Stimulated activated CD4-positive, alpha-beta T cell treated with anti-CD3 and anti-CD28 coated beads, Interleukin-12 subunit alpha, Interleukin-12 subunit beta, amount 100 ng/mL, for 4 hours (primary cell): Measurements from ENCODE around the gene KRT74.
"Not testable (repeated sequence)": the region's sequence is repeated elsewhere in the genome, so short reads cannot be mapped to it uniquely, and the experiment has no call there.

Source experiments
- DNase-seq: peaks from one replicate; pipeline ENCODE4 v3.0.0-alpha.2; 2020

Gene KRT74

GRCh38 chr12:52601671-52602070 lies 28.0 kb upstream of the KRT74 start:
- no peak for DNase-seq

DNA sequence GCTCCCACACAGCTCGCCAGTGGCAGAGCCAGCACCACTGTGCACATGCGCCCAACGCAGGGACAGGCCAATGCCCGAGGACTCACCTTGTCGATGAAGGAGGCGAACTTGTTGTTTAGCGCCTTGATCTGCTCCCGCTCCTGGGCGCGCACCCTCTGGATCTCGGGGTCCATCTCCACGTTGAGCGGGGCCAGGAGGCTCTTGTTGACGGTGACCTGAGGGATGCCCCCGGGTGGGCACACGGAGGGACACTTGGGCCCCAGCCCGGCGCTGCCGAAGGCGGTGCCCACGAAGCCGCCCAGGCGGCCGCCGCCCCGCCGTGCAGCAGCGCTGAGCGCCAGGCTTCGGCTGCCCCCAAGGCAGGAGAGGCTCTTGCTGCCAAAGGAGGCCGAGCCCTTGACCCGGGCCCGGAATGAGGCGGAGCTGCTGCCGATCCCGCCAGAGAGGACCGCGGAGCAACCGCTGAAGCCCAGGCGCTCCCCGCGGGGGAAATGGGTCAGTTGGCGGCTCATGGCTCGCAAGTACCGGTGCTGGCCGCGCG lies 27.4 kb upstream of the KRT74 start, which contains the start of gene KRT72:
Gene KRT72, minus strand, starts transcription at position 523 of the 541 bp plus-strand sequence. Its CDS starts 11 bp downstream, at position 512.
- DNase-seq: no peak

DNA sequence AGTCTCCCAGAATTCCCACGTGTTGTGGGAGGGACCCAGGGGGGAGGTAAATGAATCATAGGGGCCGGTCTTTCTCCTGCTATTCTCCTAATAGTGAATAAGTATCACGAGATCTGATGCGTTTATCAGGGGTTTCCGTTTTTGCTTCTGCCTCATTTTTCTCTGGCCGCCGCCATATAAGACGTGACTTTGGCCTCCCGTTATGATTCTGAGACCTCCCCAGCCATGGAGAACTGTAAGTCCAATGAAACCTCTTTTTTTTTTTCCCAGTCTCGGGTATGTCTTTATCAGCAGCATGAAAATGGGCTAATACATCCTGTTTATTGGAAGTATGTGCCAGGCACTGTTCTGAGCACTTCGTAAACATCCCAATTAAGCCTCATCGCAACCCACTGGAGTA lies 26.8 kb upstream of the KRT74 start:
- DNase-seq: no peak

GRCh38 chr12:52600071-52600470 lies 26.4 kb upstream of the KRT74 start:
- no peak for DNase-seq

GRCh38 chr12:52598966-52599365 lies 25.3 kb upstream of the KRT74 start:
- no peak for DNase-seq

DNA sequence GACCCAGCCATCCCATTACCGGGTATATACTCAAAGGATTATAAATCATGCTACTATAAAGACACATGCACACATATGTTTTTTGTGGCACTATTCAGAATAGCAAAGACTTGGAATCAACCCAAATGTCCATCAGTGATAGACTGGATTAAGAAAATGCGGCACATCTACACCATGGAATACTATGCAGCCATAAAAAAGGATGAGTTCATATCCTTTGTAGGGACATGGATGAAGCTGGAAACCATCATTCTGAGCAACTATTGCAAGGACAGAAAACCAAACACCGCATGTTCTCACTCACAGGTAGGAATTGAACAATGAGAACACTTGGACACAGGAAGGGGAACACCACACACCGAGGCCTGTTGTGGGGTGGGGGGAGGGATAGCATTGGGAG lies 20.6 kb upstream of the KRT74 start:
- DNase-seq: not testable (repeated sequence)

GRCh38 chr12:52591521-52591920 lies 17.9 kb upstream of the KRT74 start:
- DNase-seq: no peak

- DNase-seq: no peak
Observed at GRCh38 chr12:52590021-52590420, 16.4 kb upstream of the KRT74 start.

- DNase-seq: no peak
Observed at GRCh38 chr12:52587563-52587962, 13.9 kb upstream of the KRT74 start.

GRCh38 chr12:52585946-52586345 lies 12.3 kb upstream of the KRT74 start:
- DNase-seq: peak; percentile 6

- DNase-seq: no peak
Observed at GRCh38 chr12:52585066-52585465, 11.4 kb upstream of the KRT74 start.

GRCh38 chr12:52584156-52584682 lies 10.6 kb upstream of the KRT74 start:
- DNase-seq: no peak

DNA sequence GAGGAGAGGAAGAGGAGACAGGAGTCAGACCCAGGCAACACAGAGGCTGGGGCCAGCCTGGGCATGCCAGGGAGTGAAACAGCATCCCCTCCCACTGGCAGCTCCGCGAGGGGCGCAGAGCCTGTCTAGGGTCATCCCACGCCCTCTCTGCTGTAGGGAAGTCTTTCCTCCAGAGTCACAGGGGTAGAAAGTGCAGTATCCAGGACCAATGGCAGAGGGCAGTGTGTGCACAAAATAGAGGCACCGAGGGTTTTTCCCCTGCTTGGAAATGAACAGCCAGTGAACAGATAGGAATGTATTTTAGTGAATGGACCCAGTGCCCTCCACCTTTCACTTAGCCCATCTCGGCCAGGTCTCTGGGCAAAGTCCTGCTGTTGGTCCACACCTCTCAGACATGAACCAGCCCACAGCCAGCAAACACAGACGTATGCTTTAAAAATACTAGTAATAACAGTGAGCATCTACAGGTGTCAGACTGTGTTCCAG lies 9.4 kb upstream of the KRT74 start:
- peak; percentile 57 for DNase-seq

- DNase-seq: no peak
Observed at GRCh38 chr12:52582486-52582885, 8.8 kb upstream of the KRT74 start.

- DNase-seq: no peak
Observed at GRCh38 chr12:52581481-52581880, 7.8 kb upstream of the KRT74 start.

DNA sequence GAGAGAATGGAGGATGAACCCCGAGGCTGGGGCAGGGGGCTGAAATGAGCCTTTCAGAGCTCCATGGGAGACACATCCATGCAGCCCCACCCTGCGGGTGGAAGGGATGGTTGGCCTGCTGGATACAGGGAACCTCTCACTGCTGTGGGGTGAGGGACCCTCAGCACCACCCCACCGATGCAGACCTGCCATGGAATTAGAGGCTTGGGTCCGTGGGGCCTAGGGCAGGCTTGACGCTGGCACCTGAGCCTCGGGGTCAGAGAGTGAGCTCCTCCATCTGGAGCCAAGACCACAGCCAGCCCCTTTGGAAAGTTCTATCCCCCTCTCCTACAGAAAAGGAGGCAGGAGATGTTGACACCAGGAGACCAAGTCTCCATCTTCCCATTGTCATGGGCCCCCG lies 7.4 kb upstream of the KRT74 start:
- no peak for DNase-seq

GRCh38 chr12:52580496-52580895 lies 6.9 kb upstream of the KRT74 start:
- no peak for DNase-seq

DNA sequence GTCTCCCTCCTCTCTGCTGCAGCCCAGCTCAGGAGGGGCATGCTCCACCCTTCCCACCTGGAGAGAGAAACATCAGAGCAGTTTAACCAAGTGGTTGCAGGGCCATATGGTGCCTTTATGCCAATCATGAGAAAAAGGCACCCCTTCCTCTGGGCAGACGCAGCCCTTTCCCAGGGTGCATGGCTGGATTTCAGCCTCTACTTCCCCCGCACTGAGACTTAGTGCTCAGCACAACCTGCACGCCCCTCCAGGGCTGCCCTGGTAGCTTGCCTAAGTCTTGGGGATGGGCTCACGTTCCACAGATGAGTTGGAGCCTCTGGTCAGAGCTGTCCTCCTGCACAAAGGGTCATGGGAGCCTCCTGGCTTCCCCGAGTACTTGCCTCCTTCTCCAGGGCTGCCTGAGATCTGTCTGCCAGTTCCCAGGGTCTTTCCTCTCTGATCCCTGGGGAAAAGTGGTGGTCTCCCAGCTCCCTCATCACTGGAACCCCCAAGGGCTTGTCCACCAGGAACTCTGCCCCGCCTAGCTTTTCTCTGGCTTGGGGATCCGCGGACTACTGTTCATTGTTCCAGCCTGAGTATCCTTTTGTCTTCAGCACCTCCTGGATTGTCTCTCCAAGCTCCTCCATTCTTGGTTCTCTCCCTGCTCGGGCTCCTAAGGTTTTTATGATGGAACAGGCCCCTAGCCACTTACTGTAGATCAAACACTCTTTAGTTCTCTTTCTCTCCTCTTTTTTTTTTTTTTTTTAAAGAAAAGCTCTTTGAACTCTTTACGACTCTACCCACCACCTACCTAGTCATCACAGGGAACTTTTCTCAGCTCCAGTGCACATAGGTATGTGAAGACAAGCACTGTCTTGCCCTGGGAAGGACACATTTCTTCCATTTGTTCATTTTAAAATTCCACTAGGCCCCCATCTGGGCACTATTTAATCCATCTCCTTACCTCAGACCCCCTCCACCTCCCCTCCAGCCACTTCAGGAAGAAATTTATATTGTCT lies 6.1 kb upstream of the KRT74 start:
- DNase-seq: no peak

DNA sequence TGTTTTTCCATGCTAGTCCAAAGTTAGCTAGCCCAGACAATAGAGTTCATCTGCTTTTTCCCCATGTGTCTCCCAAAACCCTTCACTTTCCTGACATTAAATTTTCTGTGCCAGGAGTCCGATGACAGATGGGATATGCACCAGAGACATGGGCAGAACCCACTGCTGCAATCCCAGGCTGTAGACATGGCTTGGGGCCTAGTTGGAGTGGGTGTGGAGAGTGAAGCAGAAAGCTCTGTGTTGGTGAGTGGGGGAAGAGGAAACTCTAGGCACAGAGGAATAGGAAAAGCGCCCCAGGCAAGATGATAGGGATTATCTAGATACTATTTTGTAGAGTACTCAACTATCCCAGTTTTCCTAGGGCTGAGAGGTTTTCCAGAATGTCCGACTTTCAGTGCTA lies 4.8 kb upstream of the KRT74 start:
- no peak for DNase-seq

DNA sequence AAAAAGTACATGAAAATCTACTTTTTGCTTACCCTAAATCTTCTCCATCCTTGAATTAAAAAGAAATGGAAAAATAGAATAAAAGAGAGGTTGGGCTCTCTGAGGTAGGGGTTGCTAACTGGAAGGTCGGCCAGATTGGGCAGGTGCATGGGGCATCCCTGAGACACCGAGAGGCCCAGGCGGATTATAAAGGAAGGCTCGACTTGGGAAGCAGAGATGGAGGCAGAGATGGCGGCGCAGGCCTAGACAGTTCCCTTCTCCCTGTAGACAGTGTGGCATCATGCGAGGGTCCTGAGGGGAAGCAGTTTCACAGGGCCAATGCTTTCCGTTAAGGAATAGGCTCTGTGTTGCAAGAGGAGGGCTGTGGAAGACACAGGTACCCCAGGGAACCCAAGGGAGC lies 3.7 kb upstream of the KRT74 start:
- DNase-seq: no peak

- no peak for DNase-seq
Observed at GRCh38 chr12:52575948-52576347, 2.3 kb upstream of the KRT74 start.

DNA sequence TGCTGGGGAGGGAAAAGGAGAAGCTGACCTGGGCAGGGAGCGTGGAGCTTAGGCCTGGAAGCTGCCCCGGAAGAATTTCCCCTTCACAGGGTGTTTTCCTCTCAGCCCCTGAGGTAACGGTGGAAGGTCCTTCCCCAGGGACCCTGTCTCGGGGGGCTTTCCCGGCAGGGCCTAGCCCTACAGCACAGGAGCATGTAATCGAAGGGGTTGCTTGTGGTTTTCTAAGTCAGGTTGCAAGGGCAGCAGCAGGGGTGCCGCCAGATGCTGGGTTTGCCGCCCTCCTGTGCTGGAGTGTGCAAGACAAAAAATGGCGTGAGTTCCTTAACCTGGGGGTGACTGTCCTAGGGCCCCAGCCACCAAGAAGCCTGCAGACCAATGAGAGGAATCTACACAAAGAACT lies 1.6 kb upstream of the KRT74 start:
- no peak for DNase-seq

- DNase-seq: no peak
Observed at GRCh38 chr12:52573306-52573705, 337 bp downstream of the KRT74 start.

DNA sequence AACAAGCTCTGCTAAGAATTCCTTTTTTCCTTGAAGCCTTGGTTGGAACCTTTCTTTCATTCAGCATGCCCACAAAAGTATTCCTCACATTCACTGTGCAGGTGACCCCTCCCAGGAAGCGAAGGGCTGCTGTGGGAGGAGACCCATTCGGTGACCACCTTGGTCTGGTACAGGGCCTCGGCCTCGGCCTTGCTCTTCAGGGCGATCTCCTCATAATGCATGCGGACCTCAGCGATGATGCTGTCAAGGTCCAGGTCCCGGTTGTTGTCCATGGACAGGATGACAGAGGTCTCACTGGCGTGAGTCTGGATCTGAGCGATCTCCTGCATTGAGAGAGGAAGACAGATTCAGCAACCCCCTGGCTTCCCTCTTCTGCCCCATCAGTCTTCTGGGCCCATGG lies 3.1 kb downstream of the KRT74 start:
- DNase-seq: no peak
